ENCODE measurements around the gene TMEM9B.

TMEM9B gene

DNA sequence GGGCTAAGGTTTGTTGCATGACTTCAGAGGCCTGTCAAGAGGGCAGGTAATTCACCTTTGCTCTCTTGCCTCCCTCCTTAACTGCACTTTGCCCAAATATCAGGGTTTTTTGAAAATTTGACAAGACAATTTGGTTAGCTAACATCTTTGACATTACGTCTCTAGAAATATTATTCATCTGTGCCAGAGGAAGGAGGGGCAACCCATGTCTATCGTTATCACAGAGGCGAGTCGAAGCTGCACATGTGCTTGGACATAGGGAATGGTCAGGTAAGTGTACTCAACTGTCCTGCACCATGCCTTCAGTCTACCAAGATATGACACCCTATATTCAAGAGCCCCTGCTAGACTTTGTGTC is 49.6 kb downstream of the TMEM9B start:
- DNase-seq (ENCODE audit: low read depth): no peak
- TF ChIP-seq, protein P1, sequence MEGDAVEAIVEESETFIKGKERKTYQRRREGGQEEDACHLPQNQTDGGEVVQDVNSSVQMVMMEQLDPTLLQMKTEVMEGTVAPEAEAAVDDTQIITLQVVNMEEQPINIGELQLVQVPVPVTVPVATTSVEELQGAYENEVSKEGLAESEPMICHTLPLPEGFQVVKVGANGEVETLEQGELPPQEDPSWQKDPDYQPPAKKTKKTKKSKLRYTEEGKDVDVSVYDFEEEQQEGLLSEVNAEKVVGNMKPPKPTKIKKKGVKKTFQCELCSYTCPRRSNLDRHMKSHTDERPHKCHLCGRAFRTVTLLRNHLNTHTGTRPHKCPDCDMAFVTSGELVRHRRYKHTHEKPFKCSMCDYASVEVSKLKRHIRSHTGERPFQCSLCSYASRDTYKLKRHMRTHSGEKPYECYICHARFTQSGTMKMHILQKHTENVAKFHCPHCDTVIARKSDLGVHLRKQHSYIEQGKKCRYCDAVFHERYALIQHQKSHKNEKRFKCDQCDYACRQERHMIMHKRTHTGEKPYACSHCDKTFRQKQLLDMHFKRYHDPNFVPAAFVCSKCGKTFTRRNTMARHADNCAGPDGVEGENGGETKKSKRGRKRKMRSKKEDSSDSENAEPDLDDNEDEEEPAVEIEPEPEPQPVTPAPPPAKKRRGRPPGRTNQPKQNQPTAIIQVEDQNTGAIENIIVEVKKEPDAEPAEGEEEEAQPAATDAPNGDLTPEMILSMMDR (conservative IDR thresholded peaks at IDR 0.05; ENCODE audit: low read depth, low read length): no peak
- no peak overlapping the region for H3K4me3 ChIP-seq (ENCODE audit: low read depth, low read length)

DNA sequence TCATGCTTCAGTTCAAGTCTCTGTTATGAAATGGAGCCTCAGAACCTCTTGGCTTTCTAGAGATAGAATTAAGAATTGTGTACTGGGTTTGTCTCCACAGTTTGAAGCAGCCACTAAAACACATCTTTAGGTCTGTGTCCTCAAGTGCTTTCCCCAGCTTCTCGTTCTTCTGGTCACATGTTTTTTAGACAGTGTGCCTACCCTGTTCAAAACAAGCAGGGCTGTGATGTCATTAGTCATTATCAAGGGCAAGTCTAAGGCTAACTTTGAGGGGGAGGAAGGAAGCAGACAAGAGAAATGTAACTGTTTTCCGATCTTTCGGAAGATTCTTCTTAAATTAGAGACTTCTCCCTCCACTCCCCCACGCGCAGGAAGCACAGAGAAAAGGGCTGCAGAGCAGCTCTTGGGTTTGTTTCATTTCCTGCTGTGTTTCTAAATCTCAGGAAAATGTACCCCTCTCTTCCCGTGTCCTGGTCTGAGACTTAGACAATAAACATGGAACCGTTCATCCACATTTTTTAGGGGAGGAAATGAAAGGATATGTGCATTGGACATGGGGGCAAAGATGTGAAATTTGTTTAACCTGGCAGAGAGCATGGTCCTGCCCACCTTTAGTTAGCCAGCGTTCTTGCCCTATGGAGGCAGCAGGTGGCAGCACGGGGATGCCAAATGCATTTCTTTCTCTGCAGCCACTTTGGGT is 50.1 kb downstream of the TMEM9B start:
- TF ChIP-seq, protein P1 (conservative IDR thresholded peaks at IDR 0.05; ENCODE audit: low read depth, low read length): peak; percentile 86
- DNase-seq (ENCODE audit: low read depth): peak; percentile 72
- peak overlapping the region; percentile 34 for H3K4me3 ChIP-seq (ENCODE audit: low read depth, low read length)

DNA sequence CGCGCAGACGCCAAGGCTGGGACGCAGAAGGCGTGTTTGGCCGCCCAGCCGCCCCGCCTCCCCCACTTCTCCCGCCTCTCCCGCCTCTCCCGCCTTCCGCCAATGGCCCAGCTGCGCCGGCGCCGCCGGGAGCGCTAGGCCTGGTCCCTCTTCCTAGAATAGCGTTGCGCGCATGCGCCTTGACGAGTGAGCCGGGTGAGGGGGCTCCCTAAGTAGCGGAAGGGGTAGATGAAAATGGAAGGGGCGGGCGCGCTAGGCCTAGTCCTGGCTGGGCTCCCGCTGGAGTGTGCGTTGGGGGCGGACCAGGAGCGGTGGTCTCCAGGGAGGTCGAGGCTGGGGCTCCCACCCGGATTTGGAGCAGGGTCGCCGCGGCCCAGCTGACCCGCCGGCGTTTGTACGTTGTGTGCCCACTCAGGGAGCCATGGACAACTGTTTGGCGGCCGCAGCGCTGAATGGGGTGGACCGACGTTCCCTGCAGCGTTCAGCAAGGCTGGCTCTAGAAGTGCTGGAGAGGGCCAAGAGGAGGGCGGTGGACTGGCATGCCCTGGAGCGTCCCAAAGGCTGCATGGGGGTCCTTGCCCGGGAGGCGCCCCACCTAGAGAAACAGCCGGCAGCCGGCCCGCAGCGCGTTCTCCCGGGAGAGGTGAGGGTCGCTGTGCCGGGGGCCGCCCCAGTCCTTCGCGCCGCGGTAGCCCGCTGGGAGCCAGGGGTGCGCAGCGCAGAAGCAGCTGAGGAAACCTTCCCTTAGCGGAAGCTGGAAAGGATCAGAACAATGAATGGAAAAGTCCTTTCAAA is 53.0 kb downstream of the TMEM9B start, which contains the start of gene AKIP1:
Gene AKIP1, plus strand, starts transcription at position 161 of the 795 bp plus-strand sequence. Its CDS starts 261 bp downstream, at position 422.
- H3K4me3 ChIP-seq (ENCODE audit: low read depth, low read length): peak within 1 kb of the TSS; percentile 87
- DNase-seq (ENCODE audit: low read depth): peak; percentile 97
- TF ChIP-seq, protein P1 (conservative IDR thresholded peaks at IDR 0.05; ENCODE audit: low read depth, low read length): no peak

DNA sequence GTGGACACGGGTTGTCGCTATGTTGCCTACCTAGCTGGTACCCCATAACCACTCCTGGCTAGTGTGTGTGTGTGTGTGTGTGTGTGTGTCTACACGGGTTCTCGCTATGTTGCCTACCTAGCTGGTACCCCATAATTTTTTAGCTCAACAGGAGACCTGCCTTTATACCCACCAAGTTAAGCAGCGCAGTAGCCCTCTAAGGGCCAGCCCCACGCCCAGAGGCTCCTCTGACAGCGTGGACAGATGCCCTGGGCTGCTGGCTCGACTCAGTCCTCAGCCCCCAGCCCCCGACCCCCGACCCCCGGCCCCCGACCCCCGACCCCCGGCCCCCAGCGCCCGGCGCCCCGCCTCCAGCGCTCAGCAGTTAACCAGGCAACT is 53.6 kb downstream of the TMEM9B start:
- TF ChIP-seq, protein P1 (conservative IDR thresholded peaks at IDR 0.05; ENCODE audit: low read depth, low read length): no peak
- peak overlapping the region; percentile 87 for H3K4me3 ChIP-seq (ENCODE audit: low read depth, low read length)
- DNase-seq (ENCODE audit: low read depth): no peak

DNA sequence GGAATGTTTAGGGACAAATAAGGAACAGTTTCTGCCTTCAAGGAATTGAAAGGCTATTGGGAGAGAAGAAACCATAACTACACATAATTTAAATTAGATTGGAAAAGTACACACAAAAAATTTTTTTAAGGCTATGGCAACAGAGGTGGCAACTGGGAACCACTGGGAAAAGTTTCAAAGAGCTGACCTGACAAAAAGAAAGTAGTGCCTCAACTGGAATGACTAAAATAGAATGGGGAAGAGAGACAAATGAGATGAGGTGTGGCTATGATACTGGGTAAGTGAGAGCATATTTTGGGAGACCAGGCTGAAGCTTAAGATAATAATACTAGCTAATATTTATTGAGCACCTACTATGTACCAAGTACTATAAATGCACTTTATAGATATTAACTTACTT is 56.1 kb downstream of the TMEM9B start:
- no peak overlapping the region for H3K4me3 ChIP-seq (ENCODE audit: low read depth, low read length)
- TF ChIP-seq, protein P1 (conservative IDR thresholded peaks at IDR 0.05; ENCODE audit: low read depth, low read length): no peak
- no peak for DNase-seq (ENCODE audit: low read depth)

DNA sequence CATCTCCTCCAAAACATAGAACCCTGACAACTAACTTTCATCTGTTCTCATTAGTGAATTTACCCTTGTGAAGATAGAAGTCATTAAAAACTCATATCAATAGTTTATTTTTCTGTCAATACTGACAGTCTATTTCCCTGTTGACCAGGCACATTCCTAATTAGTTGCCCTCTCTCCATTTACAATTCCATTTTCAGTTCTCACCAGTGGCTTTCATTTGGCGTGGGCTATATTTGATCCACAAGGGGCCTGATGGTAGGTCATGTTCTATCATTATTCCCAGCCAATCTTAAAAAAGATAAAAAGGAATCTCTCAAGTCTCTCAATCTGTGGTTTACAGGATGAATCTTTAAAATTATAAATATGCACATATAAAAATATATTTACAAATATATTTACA is 57.1 kb downstream of the TMEM9B start:
- DNase-seq (ENCODE audit: low read depth): no peak
- no peak overlapping the region for H3K4me3 ChIP-seq (ENCODE audit: low read depth, low read length)
- TF ChIP-seq, protein P1 (conservative IDR thresholded peaks at IDR 0.05; ENCODE audit: low read depth, low read length): no peak
